Measurements from ENCODE around the gene NCS1.

Gene NCS1

DNA sequence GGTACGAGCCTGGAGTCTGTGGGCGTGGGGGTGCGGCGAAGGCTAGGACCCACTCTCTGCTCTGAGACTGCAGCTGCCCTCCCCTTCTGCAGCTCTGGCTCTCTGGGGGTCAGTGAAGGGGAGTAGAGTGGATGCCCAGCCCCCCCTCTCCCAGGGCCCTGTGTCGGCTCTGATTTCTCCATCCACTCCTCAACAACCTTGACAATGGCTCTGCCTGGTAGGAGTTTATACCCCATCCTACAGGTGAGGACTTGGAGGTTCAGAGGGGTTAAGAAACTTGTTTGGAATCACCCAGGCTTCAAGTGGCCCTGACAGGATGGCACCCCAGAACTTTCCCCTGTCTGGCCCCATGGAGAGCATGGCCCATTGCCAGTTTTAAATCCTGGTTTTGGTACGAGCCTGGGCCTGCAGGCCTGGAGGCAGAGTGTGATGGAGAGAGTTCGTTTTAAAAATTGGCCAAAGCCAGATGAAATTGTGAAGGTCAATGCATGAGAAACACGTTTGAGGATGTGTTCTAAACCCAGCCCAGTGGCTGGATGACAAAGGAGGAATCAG is 22.3 kb downstream of the NCS1 start:
- no peak for DNase-seq (ENCODE audit: low read depth)

DNA sequence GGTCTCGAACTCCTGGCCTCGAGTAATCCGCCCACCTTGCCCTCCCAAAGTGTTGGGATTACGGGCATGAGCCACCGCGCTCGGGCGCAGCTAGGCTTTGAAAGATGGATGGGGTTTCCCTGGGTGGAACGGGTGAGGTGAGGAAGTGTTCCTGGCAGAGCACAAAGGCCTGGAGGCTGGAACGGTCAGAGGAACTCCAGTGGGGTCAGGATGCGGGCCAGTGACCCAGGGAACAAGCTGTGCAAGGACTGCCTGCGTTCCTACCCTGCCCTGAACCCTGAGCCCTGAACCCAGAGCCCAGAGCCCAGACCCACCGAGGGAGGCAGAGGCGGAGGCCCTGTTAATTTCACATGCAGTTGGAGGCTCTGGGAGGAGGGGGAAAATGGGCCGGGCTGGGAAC is 23.4 kb downstream of the NCS1 start:
- DNase-seq (ENCODE audit: low read depth) = no peak

GRCh38 chr9:130196643-130197042 is 24.4 kb downstream of the NCS1 start:
- no peak for DNase-seq (ENCODE audit: low read depth)

GRCh38 chr9:130197386-130197785 is 25.2 kb downstream of the NCS1 start:
- no peak for DNase-seq (ENCODE audit: low read depth)

DNA sequence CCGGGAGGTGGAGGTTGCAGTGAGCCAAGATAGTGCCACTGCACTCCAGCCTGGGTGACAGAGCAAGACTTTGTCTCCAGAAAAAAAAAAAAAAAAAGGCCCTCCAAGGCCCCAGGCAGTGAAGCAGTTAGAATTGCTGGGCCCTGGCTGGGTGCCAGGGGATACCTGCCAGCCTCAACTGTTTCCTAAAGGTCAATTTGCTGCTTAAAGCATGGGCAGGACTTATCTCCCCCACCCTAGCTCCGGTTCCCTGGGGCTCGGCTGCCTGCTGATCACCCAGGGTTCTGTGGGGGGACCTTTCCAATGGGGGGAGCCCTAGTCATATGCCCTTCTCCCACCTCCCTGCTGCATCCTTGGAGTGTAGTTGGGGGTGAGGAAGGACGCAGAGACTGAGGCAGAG is 25.7 kb downstream of the NCS1 start:
- no peak for DNase-seq (ENCODE audit: low read depth)

DNA sequence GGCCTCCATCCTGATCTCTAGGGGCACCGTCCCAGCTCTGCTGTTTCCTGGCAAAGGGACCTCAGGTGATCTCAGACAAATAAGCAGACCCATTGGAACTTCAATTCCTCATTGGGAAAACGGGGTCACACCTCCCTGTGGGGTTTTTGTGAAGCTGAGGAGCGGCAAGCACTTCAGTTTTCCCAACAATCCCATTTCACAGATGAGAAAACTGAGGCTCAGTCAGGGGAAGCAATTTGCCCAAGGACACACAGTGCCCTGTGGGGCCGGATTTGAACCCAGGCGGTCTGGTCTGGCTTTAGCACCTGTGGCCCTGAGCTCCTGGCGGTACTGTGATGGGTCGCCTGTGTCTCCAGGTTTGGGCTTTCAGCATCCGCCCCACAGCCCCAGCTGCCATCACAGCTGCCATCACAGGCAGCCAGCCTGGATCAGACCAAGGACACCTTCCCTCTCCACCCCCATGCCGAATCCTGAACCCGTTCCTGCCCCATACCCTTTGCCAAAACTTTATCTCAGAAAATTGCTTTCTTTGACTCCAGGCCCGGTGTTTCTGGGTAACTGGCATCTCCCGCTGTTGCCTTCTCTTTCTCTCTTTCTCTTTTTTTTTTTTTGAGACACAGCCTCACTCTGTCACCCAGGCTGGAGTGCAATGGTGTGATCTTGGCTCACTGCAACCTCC is 26.4 kb downstream of the NCS1 start:
- no peak for DNase-seq (ENCODE audit: low read depth)

DNA sequence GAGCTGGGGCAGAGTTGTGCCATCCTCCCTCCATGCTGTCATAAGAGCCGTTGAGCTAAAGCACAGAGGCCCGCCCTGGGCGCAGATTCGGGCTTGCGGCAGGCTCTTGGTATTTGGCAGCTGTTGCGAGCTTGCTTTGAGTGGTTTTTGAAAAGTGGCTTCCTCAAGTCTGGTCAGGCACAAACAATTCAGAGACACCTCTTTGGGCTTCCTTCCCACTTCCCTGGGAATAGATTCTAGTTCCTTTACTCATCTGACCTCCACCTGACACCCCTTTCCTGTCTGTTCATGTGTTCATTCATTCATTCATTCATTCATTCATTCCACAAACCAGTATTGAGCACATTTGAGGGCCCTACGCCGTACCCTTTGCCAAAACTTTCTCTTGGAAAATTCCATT is 27.4 kb downstream of the NCS1 start:
- peak; percentile 57 for DNase-seq (ENCODE audit: low read depth)

- peak; percentile 16 for DNase-seq (ENCODE audit: low read depth)
Measured at GRCh38 chr9:130200038-130200849, 28.0 kb downstream of the NCS1 start.

DNA sequence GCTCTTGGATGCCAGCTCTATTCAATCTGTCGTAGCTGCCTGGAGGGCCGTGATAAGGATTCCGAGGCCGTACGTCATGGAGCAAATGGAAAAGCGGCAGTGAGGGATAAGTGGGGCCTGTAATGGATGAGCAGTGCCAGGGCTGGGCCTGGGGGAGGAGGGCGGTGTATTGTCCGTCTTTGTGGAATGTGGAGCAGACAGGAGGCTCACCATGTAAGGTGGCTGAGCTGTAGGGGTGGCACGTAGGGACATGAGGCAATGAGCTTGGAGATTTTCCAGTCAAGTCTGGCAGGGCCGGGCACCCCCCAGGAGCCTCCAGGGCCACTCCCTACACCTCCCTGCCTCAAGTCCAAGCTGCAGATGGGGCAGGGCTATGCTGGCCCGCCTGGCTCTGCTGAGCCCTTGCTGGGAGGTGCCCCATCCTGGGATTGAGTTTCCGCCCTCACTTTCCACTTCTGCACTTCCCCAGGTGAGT is 29.2 kb downstream of the NCS1 start:
- DNase-seq (ENCODE audit: low read depth) = no peak

- DNase-seq (ENCODE audit: low read depth) = no peak
Measured at GRCh38 chr9:130201974-130202373, 29.8 kb downstream of the NCS1 start.

GRCh38 chr9:130204341-130204740 is 32.1 kb downstream of the NCS1 start:
- no peak for DNase-seq (ENCODE audit: low read depth)

DNA sequence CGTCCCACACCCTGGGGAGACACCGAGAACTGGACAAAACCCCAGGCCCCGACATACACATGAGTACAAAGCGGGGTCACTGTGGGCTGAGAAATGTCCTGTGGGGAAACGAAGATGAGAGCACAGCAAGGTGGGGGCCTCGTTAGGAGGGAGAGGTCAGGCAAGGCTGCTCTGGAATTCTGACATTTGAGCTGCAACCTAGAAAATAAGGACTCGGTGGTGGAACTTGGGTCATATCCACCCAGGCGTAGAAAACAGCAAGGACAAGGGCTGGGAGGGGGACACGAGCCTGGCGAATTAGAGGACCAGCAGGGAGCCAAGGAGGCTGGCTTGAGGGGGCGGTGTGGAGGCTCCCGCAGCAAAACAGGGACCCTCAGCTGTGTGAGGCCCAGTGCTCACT is 32.8 kb downstream of the NCS1 start:
- DNase-seq (ENCODE audit: low read depth) = no peak

DNA sequence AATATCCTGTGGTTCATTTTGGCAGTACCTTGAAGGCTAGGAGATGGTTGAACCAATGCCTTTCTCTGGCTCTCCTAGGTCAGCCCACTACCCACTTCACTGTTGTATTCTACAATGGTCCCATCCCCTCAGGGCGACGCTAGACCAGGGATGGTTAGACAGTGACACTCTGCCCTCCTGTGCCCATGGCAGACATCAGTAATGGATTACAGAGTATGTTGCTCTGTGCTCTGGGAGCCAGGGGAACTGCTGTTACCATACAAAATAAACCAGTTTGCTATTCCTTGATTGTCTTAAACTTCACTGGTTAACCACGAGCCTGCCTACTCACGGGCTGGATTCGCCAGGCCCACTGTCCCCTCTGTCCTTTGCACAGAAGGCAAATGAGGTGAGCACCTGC is 33.7 kb downstream of the NCS1 start:
- no peak for DNase-seq (ENCODE audit: low read depth)

GRCh38 chr9:130206579-130206978 is 34.4 kb downstream of the NCS1 start:
- no peak for DNase-seq (ENCODE audit: low read depth)

- DNase-seq (ENCODE audit: low read depth) = no peak
Measured at GRCh38 chr9:130207241-130207992, 35.2 kb downstream of the NCS1 start.

- no peak for DNase-seq (ENCODE audit: low read depth)
Measured at GRCh38 chr9:130208600-130209347, 36.6 kb downstream of the NCS1 start.

DNA sequence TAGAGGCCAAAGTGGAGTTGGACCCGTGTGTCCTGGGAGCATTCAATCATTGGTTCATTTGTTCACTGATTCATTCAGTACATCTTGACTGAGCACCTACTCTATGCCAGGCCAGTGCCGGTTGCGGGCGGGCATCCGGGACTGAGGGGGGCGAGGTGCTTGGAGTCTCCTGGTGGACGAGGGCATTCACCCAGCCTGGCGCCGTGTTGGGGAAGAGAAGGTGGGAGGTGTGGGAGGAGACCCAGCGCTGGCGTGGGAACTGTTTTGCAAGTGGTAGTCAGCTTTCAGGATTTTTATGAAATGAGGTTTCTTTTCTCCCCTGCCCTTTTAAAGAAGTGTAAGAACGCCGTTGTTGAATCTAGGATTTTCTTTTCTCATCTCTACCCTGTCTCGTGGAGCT is 37.2 kb downstream of the NCS1 start:
- DNase-seq (ENCODE audit: low read depth) = no peak

DNA sequence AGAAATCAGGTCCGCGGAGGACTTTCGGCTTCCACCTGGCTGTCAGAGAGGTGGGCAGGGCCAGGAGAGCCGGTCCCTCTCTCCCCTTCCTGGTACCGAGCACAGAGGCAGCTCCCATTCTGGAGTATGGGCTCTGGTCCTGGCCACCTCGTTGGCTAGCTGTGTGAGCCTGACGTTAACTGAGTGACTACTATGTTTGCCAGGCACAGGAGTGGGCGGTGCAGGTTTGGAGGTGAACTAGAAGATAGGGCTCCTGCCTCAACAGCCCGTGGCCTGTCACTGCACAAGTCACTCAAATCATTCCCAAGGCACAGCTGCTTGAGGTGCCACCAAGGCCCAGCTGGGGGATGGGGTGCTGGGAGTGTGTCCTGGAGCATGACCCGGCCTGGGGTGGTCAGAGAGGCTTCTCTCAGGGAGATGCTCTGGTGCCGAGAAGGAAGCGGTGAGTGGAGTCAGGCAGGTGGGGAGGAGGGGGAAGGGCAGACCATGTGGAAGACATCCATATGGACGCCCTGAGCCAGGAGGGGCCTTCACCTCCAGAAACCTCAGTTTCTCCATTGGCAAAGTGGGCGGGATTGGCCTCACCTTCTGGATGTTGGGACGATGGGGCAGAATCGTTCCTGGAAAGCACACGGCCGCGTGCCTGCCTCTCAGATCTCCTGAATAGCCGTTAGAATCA is 39.5 kb downstream of the NCS1 start:
- DNase-seq (ENCODE audit: low read depth) = no peak

- DNase-seq (ENCODE audit: low read depth) = no peak
Measured at GRCh38 chr9:130212543-130213297, 40.5 kb downstream of the NCS1 start.

Measured in iris pigment epithelial cell (primary cell).